ENCODE data around the gene ATP13A3. TPM values are rescaled to one million over a fixed set of nuclear protein-coding genes. Genes with fewer than 3 reads are reported as not detected.

ATP13A3 gene
- total and polyA plus RNA-seq, 2 of the 4 experiments (the other 2 are of a cell fraction): 48.1 to 154 TPM

- no peak overlapping the region for H3K9ac ChIP-seq (ENCODE audit: low read depth, low read length)
- H3K27ac ChIP-seq (ENCODE audit: insufficient read depth, low read length): no peak overlapping the region
- no peak overlapping the region for H3K56ac ChIP-seq (ENCODE audit: extremely low read depth, insufficient read depth, low read length)
- H3K23ac ChIP-seq (ENCODE audit: low read depth, low read length): no peak overlapping the region
- no peak overlapping the region for H4K5ac ChIP-seq (ENCODE audit: low read depth, low read length)
- no peak overlapping the region for H2BK120ac ChIP-seq (ENCODE audit: low read depth, low read length)
- H4K20me1 ChIP-seq (ENCODE audit: insufficient read depth, low read length): peaks cover 9% of the 10 kb centered on the region; the same call in 1 of the 2 replicates
- no peak overlapping the region for H2BK20ac ChIP-seq (ENCODE audit: low read depth, low read length)
- H3K9me3 ChIP-seq (ENCODE audit: control insufficient read depth, insufficient read depth, low read length): no peaks in the 10 kb centered on the region
- ATAC-seq (ENCODE audit: low read depth): no peak
- in situ Hi-C loops (cut with MboI; ENCODE audit: low sequenced_read_pairs) (no loop called here), intact Hi-C loops (cut with micrococcal nuclease) (no loop called here), dilution Hi-C loops (cut with HindIII; ENCODE audit: low sequenced_read_pairs, unreplicated experiment) (no loop called here)
- no peak overlapping the region for H3K18ac ChIP-seq (ENCODE audit: low read depth, low read length)
- no TSS peak for BruUV-seq (replicated peaks)
- no peak for DNase-seq
- TF ChIP-seq USF2 (IDR thresholded peaks at IDR 0.05; ENCODE audit: low read depth, low read length) (no peak), FOS (IDR thresholded peaks at IDR 0.05; ENCODE audit: low read depth, low read length) (no peak), POLR2A (IDR thresholded peaks at IDR 0.05; ENCODE audit: low read depth, low read length) (no peak), MXI1 (IDR thresholded peaks at IDR 0.05; ENCODE audit: borderline replicate concordance, low read depth, low read length) (no peak), CHD1 (IDR thresholded peaks at IDR 0.05; ENCODE audit: low read depth, low read length) (no peak), CEBPB (IDR thresholded peaks at IDR 0.05; ENCODE audit: low read depth, low read length) (no peak), CTCF (conservative IDR thresholded peaks at IDR 0.05; ENCODE audit: low read depth, low read length) (no peak), RFX5 (IDR thresholded peaks at IDR 0.05; ENCODE audit: low read depth, low read length) (no peak)
- no peak overlapping the region for H2AFZ ChIP-seq (replicated peaks; ENCODE audit: low read length, poor library complexity)
- no peaks in the 10 kb centered on the region for H3K27me3 ChIP-seq (ENCODE audit: control insufficient read depth, insufficient read depth, low read length)
- H2BK15ac ChIP-seq (ENCODE audit: low read depth, low read length): no peak overlapping the region
- ChIA-PET POLR2A (ENCODE audit: unreplicated experiment) (no interaction called here), CTCF (no interaction called here)
- H3K79me1 ChIP-seq (ENCODE audit: low read depth in 1 of 2, low read length in 2 of 2): peaks cover 26 to 37% of the 10 kb centered on the region in 2 experiments
- H3K4ac ChIP-seq (ENCODE audit: low read depth, low read length): no peak overlapping the region
- no peak overlapping the region for H4K91ac ChIP-seq (ENCODE audit: insufficient read depth, low read depth, low read length)
- H3K9me1 ChIP-seq (ENCODE audit: insufficient read depth, low read length): peaks cover 2% of the 10 kb centered on the region; the same call in 1 of the 2 replicates
- no peak overlapping the region for H2BK5ac ChIP-seq (ENCODE audit: low read depth, low read length, poor library complexity, severe bottlenecking)
- H2AK5ac ChIP-seq (ENCODE audit: low read depth, low read length): no peak overlapping the region
- H4K8ac ChIP-seq (ENCODE audit: low read depth in 2 of 2, low read length in 2 of 2): no peak overlapping the region
- H3K14ac ChIP-seq (replicated peaks; ENCODE audit: low read depth, low read length): no peak overlapping the region
- no peak overlapping the region for H3K4me2 ChIP-seq (ENCODE audit: low read depth, low read length)
- no peaks in the 10 kb centered on the region; the same call in 1 of the 2 replicates for H3K4me1 ChIP-seq (ENCODE audit: control insufficient read depth, insufficient read depth, low read length)
- H2AK9ac ChIP-seq (replicated peaks; ENCODE audit: low read depth, low read length, poor library complexity): no peak overlapping the region
- H3K36me3 ChIP-seq (ENCODE audit: control insufficient read depth, insufficient read depth, low read length): peaks cover 36% of the 10 kb centered on the region
- H3K4me3 ChIP-seq (ENCODE audit: insufficient read depth, low read depth, low read length): no peak overlapping the region
- WGBS, 2 experiments (ENCODE audit: extremely low coverage in 2 of 2, insufficient read length in 1 of 2): 95% methylated on average over 3 of the region's 13 CpGs; no CpG with 5 or more reads in 1 of the 2 experiments
These were observed 40.6 kb downstream of the ATP13A3 start for GRCh38 chr3:194446172-194446571.

Data from IMR-90 (cell line).